ENCODE data around the gene GPR108.
"Not testable (repeated sequence)": the region's sequence is repeated elsewhere in the genome, so short reads cannot be mapped to it uniquely, and the experiment has no call there.

GPR108 gene

GRCh38 chr19:6737284-6737872, at the start of gene GPR108:
Gene GPR108, minus strand, starts transcription at chr19:6737580. Its CDS starts 4 bp downstream, at chr19:6737576.
- DNase-seq (ENCODE audit: low read depth) = peak; percentile 100
- Histone ChIP-seq H3K9me3 (ENCODE audit: control insufficient read depth, low read length) (no peaks in the 10 kb centered on the region), H3K36me3 (ENCODE audit: control insufficient read depth, insufficient read depth, low read length, severe bottlenecking) (peaks cover 9% of the 10 kb centered on the region), H3K9ac (ENCODE audit: low read length) (peak within 1 kb of the TSS; percentile 96), H3K4me1 (ENCODE audit: control insufficient read depth, insufficient read depth, low read length) (peaks cover 35% of the 10 kb centered on the region), H3K27me3 (replicated peaks; ENCODE audit: control insufficient read depth, insufficient read depth, low read length) (no peaks in the 10 kb centered on the region), H3K4me3 (ENCODE audit: low read length) (peak within 1 kb of the TSS; percentile 94)

- Histone ChIP-seq H3K4me3 (ENCODE audit: low read length) (no peak overlapping the region), H3K36me3 (ENCODE audit: control insufficient read depth, insufficient read depth, low read length, severe bottlenecking) (no peaks in the 10 kb centered on the region), H3K9me3 (ENCODE audit: control insufficient read depth, low read length) (no peaks in the 10 kb centered on the region), H3K27me3 (replicated peaks; ENCODE audit: control insufficient read depth, insufficient read depth, low read length) (peaks cover 3% of the 10 kb centered on the region), H3K9ac (ENCODE audit: low read length) (no peak overlapping the region), H3K4me1 (ENCODE audit: control insufficient read depth, insufficient read depth, low read length) (peaks cover 8% of the 10 kb centered on the region)
- no peak for DNase-seq (ENCODE audit: low read depth)
Observed at GRCh38 chr19:6779206-6779605, 41.8 kb upstream of the GPR108 start.

- Histone ChIP-seq H3K9me3 (ENCODE audit: control insufficient read depth, low read length) (no peaks in the 10 kb centered on the region), H3K36me3 (ENCODE audit: control insufficient read depth, insufficient read depth, low read length, severe bottlenecking) (no peaks in the 10 kb centered on the region), H3K4me1 (ENCODE audit: control insufficient read depth, insufficient read depth, low read length) (peaks cover 8% of the 10 kb centered on the region), H3K4me3 (ENCODE audit: low read length) (no peak overlapping the region), H3K9ac (ENCODE audit: low read length) (no peak overlapping the region), H3K27me3 (replicated peaks; ENCODE audit: control insufficient read depth, insufficient read depth, low read length) (no peaks in the 10 kb centered on the region)
- DNase-seq (ENCODE audit: low read depth) = no peak
Observed at GRCh38 chr19:6778386-6778785, 41.0 kb upstream of the GPR108 start.

- peaks cover 8% of the 10 kb centered on the region for H3K4me1 ChIP-seq (ENCODE audit: control insufficient read depth, insufficient read depth, low read length)
- H3K9me3 ChIP-seq (ENCODE audit: control insufficient read depth, low read length) = no peaks in the 10 kb centered on the region
- H3K4me3 ChIP-seq (ENCODE audit: low read length) = no peak overlapping the region
- no peak for DNase-seq (ENCODE audit: low read depth)
- H3K36me3 ChIP-seq (ENCODE audit: control insufficient read depth, insufficient read depth, low read length, severe bottlenecking) = no peaks in the 10 kb centered on the region
- H3K9ac ChIP-seq (ENCODE audit: low read length) = no peak overlapping the region
- no peaks in the 10 kb centered on the region for H3K27me3 ChIP-seq (replicated peaks; ENCODE audit: control insufficient read depth, insufficient read depth, low read length)
Observed at GRCh38 chr19:6777434-6777833, 40.1 kb upstream of the GPR108 start.

GRCh38 chr19:6776999-6777398, 39.6 kb upstream of the GPR108 start:
- H3K9me3 ChIP-seq (ENCODE audit: control insufficient read depth, low read length) = no peaks in the 10 kb centered on the region
- H3K27me3 ChIP-seq (replicated peaks; ENCODE audit: control insufficient read depth, insufficient read depth, low read length) = peaks cover 3% of the 10 kb centered on the region
- H3K36me3 ChIP-seq (ENCODE audit: control insufficient read depth, insufficient read depth, low read length, severe bottlenecking) = no peaks in the 10 kb centered on the region
- no peak for DNase-seq (ENCODE audit: low read depth)
- H3K4me1 ChIP-seq (ENCODE audit: control insufficient read depth, insufficient read depth, low read length) = peaks cover 8% of the 10 kb centered on the region
- H3K9ac ChIP-seq (ENCODE audit: low read length) = no peak overlapping the region
- H3K4me3 ChIP-seq (ENCODE audit: low read length) = no peak overlapping the region

GRCh38 chr19:6776045-6776444, 38.7 kb upstream of the GPR108 start:
- not testable (repeated sequence) for H3K4me1 ChIP-seq (ENCODE audit: control insufficient read depth, insufficient read depth, low read length); H3K9me3 ChIP-seq (ENCODE audit: control insufficient read depth, low read length); H3K9ac ChIP-seq (ENCODE audit: low read length); H3K4me3 ChIP-seq (ENCODE audit: low read length); DNase-seq (ENCODE audit: low read depth); H3K36me3 ChIP-seq (ENCODE audit: control insufficient read depth, insufficient read depth, low read length, severe bottlenecking); H3K27me3 ChIP-seq (replicated peaks; ENCODE audit: control insufficient read depth, insufficient read depth, low read length)

GRCh38 chr19:6774821-6775707, 37.7 kb upstream of the GPR108 start:
- Histone ChIP-seq H3K27me3 (replicated peaks; ENCODE audit: control insufficient read depth, insufficient read depth, low read length) (peaks cover 6% of the 10 kb centered on the region), H3K4me3 (ENCODE audit: low read length) (no peak overlapping the region), H3K9me3 (ENCODE audit: control insufficient read depth, low read length) (no peaks in the 10 kb centered on the region), H3K36me3 (ENCODE audit: control insufficient read depth, insufficient read depth, low read length, severe bottlenecking) (no peaks in the 10 kb centered on the region), H3K9ac (ENCODE audit: low read length) (no peak overlapping the region), H3K4me1 (ENCODE audit: control insufficient read depth, insufficient read depth, low read length) (no peaks in the 10 kb centered on the region)
- no peak for DNase-seq (ENCODE audit: low read depth)

- H3K36me3 ChIP-seq (ENCODE audit: control insufficient read depth, insufficient read depth, low read length, severe bottlenecking) = no peaks in the 10 kb centered on the region
- no peak for DNase-seq (ENCODE audit: low read depth)
- peaks cover 6% of the 10 kb centered on the region for H3K27me3 ChIP-seq (replicated peaks; ENCODE audit: control insufficient read depth, insufficient read depth, low read length)
Observed at GRCh38 chr19:6773323-6773931, 36.0 kb upstream of the GPR108 start.

GRCh38 chr19:6772866-6773322, 35.5 kb upstream of the GPR108 start:
- DNase-seq (ENCODE audit: low read depth) = no peak
- Histone ChIP-seq H3K4me1 (ENCODE audit: control insufficient read depth, insufficient read depth, low read length) (no peaks in the 10 kb centered on the region), H3K9me3 (ENCODE audit: control insufficient read depth, low read length) (no peaks in the 10 kb centered on the region), H3K4me3 (ENCODE audit: low read length) (no peak overlapping the region), H3K27me3 (replicated peaks; ENCODE audit: control insufficient read depth, insufficient read depth, low read length) (peaks cover 12% of the 10 kb centered on the region), H3K36me3 (ENCODE audit: control insufficient read depth, insufficient read depth, low read length, severe bottlenecking) (no peaks in the 10 kb centered on the region), H3K9ac (ENCODE audit: low read length) (no peak overlapping the region)

More at GRCh38 chr19:6773323-6773931, 36.0 kb upstream of the GPR108 start:
- Histone ChIP-seq H3K4me1 (ENCODE audit: control insufficient read depth, insufficient read depth, low read length) (no peaks in the 10 kb centered on the region), H3K9ac (ENCODE audit: low read length) (no peak overlapping the region), H3K4me3 (ENCODE audit: low read length) (no peak overlapping the region), H3K9me3 (ENCODE audit: control insufficient read depth, low read length) (no peaks in the 10 kb centered on the region)

- Histone ChIP-seq H3K4me3 (ENCODE audit: low read length) (no peak within 1 kb of the TSS), H3K9ac (ENCODE audit: low read length) (no peak within 1 kb of the TSS), H3K9me3 (ENCODE audit: control insufficient read depth, low read length) (no peaks in the 10 kb centered on the region), H3K36me3 (ENCODE audit: control insufficient read depth, insufficient read depth, low read length, severe bottlenecking) (no peaks in the 10 kb centered on the region), H3K27me3 (replicated peaks; ENCODE audit: control insufficient read depth, insufficient read depth, low read length) (peaks cover 16% of the 10 kb centered on the region), H3K4me1 (ENCODE audit: control insufficient read depth, insufficient read depth, low read length) (no peaks in the 10 kb centered on the region)
- no peak for DNase-seq (ENCODE audit: low read depth)
Observed at GRCh38 chr19:6772028-6772865, 34.9 kb upstream of the GPR108 start, which contains the start of gene VAV1. Gene VAV1, plus strand, starts transcription at chr19:6772708. Its CDS starts 100 bp downstream, at chr19:6772808.
